B cell (primary cell): ENCODE results near the gene PIP4K2A.

ENCODE experiments used
- CTCF ChIP-seq: fragments of 200-600 bp; IDR thresholded peaks from one replicate; pipeline ENCODE4 v1.8.0; 2022; ENCODE audit warnings: antibody characterized with exemption, mild to moderate bottlenecking
- EZH2 ChIP-seq: IDR thresholded peaks from 2 replicates; pipeline ENCODE4 v1.6.1; 2012; ENCODE audit warnings: borderline replicate concordance, low read depth, mild to moderate bottlenecking, moderate library complexity, low read length; ENCODE audit not compliant: insufficient read depth, poor library complexity, severe bottlenecking

DNA sequence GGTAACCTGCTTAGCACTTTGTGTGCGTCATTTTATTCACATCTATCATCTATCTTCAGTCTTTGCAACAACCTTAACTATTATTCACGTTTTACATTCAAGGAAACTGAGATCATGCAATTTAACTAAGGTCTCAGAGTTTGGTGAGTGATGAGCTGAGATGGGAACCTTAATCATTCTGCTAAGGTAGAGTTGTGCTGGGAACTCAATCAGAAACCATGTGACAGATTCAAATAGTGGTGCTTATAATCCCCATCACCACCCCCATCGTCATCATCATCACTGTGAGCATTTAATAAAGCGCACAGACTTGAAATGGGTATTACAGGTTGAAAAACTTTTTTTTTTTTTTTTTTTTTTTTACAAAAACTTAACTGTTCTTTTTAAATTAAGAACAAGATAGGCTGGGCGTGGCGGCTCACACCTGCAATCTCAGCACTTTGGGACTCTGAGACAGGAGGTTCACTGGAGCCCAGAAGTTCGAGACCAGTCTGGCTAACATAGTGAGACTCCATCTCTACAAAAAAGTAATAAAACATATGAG is 160.9 kb downstream of the PIP4K2A start:
- TF ChIP-seq CTCF (no peak), EZH2 (no peak)
